Hematopoietic multipotent progenitor cell treated with erythropoietin and hydrocortisone succinate and interleukin-3 and kit ligand, for 15 days (in vitro differentiated cells): ENCODE data around the gene ADGRG3.
"Not testable (repeated sequence)": the region's sequence is repeated elsewhere in the genome, so short reads cannot be mapped to it uniquely, and the experiment has no call there.

Experiments used
- DNase-seq: peaks from one replicate; pipeline ENCODE4 v3.0.0-alpha.2; 2015; ENCODE audit warnings: low spot score

The ADGRG3 gene

GRCh38 chr16:57697896-57698537, 29.9 kb downstream of the ADGRG3 start:
- DNase-seq: no peak

DNA sequence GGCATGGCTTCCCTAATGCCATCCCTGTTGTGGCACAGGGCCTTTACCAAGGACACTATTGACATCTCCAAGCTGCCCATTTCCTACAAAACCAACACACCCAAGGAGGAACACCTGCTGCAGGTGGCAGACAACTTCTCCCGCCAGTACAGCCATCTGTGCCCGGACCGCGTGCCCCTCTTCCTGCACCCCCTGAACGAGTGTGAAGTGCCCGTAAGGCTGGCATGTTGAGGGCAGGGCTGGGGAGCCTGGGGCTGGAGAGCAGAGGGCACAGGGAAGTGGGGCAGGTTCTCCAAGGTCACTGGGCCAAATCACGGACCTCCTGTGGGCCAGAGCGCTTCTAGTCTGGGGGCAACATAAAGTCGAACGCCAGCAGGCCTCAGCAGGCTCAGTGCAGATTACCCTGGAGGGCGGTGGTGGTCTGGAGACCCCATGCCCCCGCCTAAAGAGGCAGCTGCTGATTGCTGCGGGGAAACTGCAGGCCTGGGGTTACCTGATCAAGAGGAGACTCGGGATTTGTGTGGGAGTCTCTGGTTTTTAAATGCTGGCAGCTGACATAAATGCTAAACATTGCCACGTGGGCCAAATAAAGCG, 30.8 kb downstream of the ADGRG3 start:
- DNase-seq: no peak

GRCh38 chr16:57699481-57699880, 31.4 kb downstream of the ADGRG3 start:
- no peak for DNase-seq

GRCh38 chr16:57699899-57700298, 31.8 kb downstream of the ADGRG3 start:
- DNase-seq: peak; percentile 22

GRCh38 chr16:57700781-57701551, 32.9 kb downstream of the ADGRG3 start:
- DNase-seq: peak; percentile 16

- DNase-seq: no peak
Observed at GRCh38 chr16:57701759-57702371, 33.8 kb downstream of the ADGRG3 start.

- DNase-seq: no peak
Observed at GRCh38 chr16:57703416-57704010, 35.4 kb downstream of the ADGRG3 start.

DNA sequence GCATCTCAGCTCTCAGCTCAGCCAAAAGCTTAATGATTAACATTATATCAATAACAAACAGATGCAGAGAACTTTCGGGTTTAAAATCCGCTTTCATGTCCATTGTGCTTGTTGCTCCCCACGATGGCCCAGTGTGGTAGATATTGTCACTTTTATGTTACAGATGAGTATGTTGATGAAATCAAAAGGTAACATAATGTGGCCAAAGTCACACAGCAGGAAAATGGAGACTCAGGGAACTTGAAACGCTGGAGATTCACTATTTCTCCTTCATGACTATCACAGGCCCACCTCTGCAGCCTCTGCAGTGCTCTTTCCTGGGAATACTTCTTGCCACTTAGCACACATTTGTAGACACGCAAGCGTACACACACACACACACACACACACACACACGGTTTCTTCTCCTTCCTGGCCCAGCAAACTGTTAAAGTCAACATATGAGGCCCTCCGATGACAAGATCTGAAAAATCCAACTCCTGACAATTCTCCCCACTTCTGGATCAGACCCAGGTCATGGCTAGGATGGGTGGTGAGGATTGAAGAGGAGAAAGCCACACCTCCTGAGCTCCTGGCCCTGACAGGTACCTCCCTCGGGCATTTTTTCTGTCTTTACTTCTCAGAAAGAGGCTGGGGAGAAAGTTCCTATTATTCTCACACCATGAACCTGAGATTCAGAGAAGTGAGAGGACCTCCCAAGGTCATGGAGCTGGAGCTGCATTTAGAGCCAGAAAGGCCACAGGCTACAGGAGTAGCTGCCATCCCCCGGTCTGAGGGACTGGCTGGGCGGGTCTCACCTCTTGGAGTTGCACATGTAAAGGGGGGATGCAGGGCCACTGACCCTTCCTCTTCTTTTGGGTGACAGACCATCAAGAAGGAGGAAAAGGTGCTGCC, 36.2 kb downstream of the ADGRG3 start:
- no peak for DNase-seq

GRCh38 chr16:57704905-57705852, 37.1 kb downstream of the ADGRG3 start:
- DNase-seq: no peak

GRCh38 chr16:57706717-57707116, 38.6 kb downstream of the ADGRG3 start:
- no peak for DNase-seq

- DNase-seq: no peak
Observed at GRCh38 chr16:57707331-57707730, 39.2 kb downstream of the ADGRG3 start.

DNA sequence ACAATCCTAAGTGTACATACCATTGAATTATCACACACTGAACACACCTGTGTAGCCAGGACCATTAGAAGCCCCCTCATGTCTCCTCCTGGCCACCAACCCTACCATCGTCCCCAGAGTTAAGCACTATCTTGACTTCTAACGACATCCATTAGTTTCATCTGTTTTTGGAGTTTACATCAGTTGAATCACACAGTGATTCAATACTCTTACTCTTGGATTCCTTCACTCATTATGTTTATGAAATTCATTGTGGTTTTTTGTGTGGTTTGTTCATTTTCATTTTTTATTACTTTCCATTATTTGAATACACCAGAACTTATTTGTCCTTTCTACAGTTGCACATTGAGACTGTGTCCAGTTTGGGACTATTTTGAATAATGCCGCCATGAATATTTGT, 40.1 kb downstream of the ADGRG3 start:
- no peak for DNase-seq

GRCh38 chr16:57709663-57710062, 41.6 kb downstream of the ADGRG3 start:
- DNase-seq: no peak

DNA sequence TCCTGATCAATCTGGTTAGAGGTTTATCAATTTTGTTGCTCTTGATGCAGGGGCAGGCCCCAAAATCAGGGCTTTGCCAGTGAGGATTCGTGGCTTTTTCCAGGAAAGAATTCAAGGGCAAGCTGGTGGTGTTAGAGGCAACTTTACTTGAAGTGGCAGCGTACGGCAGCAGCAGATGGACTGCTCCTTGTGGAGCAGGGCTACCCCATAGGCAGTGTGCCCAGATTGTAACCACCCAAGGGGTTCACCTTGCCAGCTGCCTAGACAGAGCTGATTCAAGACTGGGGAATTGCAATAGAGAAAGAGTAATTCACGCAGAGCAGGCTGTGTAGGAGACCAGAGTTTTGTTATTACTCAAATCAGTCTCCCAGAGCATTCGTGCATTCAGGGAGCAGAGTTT, 43.2 kb downstream of the ADGRG3 start:
- DNase-seq: no peak

DNA sequence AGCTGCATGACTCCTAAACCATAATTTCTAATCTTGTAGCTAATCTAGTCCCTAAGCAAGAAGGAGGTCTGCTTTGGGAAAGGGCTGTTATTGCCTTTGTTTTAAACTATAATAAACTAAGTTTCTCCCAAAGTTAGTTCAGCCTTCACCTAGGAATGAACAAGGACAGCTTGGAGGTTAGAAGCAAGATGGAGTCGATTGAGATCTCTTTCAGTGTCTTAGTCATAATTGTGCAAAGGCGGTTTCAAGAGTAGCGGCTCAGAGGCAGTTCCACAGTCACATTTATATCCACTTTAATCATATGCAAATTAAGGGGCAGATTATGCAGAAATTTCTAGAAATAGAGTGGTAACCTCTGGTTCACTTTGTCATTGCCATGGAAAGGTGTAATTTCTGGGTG, 43.9 kb downstream of the ADGRG3 start:
- no peak for DNase-seq

DNA sequence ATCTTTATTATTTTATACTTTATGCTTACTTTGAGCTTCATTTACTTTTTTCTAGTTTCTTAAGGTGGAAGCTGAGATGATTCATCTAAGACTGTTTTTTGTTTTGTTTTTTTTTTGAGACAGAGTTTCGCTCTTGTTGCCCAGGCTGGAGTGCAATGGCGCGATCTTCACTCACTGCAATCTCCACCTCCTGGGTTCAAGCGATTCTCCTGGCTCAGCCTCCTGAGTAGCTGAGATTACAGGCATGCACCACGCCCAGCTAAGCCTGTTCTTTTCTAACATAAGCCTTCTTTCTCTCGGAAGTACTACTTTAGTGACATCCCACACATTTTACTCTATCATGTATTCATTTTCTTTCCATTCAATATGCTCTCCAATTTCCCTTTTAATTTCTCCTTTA, 44.5 kb downstream of the ADGRG3 start:
- not testable (repeated sequence) for DNase-seq

DNA sequence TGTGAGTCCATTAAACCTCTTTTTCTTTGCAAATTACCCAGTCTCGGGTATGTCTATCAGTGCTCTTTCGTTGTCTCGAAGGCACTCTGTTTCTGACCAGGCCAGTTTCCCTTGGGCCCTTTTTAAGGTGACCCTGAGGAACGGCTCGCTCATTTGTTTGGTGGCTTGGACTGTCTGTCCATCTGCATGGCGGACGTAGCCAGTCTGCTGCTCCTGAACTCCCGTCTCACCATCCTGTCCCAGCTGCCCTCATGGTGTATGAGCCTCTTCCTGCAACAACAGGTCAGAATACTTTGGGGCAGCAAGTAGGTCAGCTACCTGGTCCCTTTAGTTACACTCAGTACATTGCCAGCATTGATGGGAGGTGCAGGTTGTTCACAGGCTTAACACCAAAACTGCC, 45.5 kb downstream of the ADGRG3 start:
- DNase-seq: no peak

DNA sequence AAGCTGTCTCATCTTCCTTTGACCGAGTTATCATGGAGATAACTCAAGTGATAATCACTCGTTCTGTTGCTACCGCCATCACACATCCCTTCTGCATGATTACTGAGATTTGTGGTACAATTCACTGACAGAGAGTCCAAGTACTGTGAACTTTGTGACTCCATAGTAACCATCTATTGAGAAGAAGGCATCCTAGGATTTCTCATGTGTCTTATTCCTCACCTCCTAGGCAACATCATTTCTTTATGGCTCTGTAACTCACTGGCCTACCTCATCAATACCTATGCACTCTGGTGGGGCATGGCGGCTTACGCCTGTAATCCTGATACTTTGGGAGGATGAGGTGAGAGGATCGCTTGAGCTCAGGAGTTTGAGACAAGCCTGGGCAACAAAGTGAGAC, 45.9 kb downstream of the ADGRG3 start:
- no peak for DNase-seq

- DNase-seq: peak; percentile 49
Observed at GRCh38 chr16:57720142-57720575, 52.1 kb downstream of the ADGRG3 start.
